ENCODE results near the gene PRPH.
A peak's percentile ranks its signal among the peaks of the same experiment; 100 is the strongest.
"Not testable (repeated sequence)": the region's sequence is repeated elsewhere in the genome, so short reads cannot be mapped to it uniquely, and the experiment has no call there.

The PRPH gene

DNA sequence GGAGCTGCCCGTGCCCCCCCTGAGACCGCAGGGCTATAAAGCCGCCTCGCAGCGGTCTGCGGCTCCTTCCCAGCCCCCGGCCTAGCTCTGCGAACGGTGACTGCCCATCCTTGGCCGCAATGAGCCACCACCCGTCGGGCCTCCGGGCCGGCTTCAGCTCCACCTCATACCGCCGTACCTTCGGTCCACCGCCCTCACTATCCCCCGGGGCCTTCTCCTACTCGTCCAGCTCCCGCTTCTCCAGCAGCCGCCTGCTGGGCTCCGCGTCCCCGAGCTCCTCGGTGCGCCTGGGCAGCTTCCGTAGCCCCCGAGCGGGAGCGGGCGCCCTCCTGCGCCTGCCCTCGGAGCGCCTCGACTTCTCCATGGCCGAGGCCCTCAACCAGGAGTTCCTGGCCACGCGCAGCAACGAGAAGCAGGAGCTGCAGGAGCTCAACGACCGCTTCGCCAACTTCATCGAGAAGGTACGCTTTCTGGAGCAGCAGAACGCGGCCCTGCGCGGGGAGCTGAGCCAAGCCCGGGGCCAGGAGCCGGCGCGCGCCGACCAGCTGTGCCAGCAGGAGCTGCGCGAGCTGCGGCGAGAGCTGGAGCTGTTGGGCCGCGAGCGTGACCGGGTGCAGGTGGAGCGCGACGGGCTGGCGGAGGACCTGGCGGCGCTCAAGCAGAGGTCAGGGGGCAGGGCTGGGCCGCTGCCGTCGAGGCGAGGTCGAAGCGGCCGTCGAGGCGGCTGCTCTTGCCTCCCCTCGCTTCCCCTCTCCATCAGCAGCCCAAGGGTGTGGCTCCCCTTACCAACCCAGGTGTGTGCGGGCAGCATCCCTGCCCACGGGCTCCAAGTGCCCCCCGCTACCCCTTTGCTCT, at the start of gene PRPH:
Gene PRPH, plus strand, starts transcription at position 66 of the 855 bp plus-strand sequence. Its CDS starts 54 bp downstream, at position 120.
- Histone ChIP-seq H3K27me3 (peaks cover 71% of the 10 kb centered on the region), H3K9me3 (no peaks in the 10 kb centered on the region), H3K27ac (no peak within 1 kb of the TSS), H3K4me2 (peak within 1 kb of the TSS; percentile 75), H3K36me3 (no peaks in the 10 kb centered on the region), H3K9ac (no peak within 1 kb of the TSS), H3K4me1 (peaks cover 34% of the 10 kb centered on the region), H3K4me3 (peak within 1 kb of the TSS; percentile 50), H4K20me1 (peaks cover 31% of the 10 kb centered on the region)
- TF ChIP-seq Cebpa-rat (IDR thresholded peaks at IDR 0.05) = no peak

- H4K20me1 ChIP-seq = no peaks in the 10 kb centered on the region
- H3K36me3 ChIP-seq = no peaks in the 10 kb centered on the region
- no peak for TF ChIP-seq Cebpa-rat (IDR thresholded peaks at IDR 0.05)
- H3K27me3 ChIP-seq = no peaks in the 10 kb centered on the region
- H3K4me1 ChIP-seq = no peaks in the 10 kb centered on the region
- no peak overlapping the region for H3K9ac ChIP-seq
- H3K27ac ChIP-seq = no peak overlapping the region
- H3K4me2 ChIP-seq = no peak overlapping the region
- H3K9me3 ChIP-seq = no peaks in the 10 kb centered on the region
- H3K4me3 ChIP-seq = no peak overlapping the region
Observed at GRCh38 chr12:49251357-49251756, 43.6 kb upstream of the PRPH start.

- no peaks in the 10 kb centered on the region for H3K9me3 ChIP-seq
- no peak overlapping the region for H3K9ac ChIP-seq
- no peak overlapping the region for H3K4me2 ChIP-seq
- H3K27ac ChIP-seq = no peak overlapping the region
- no peaks in the 10 kb centered on the region for H3K27me3 ChIP-seq
- no peak overlapping the region for H3K4me3 ChIP-seq
- H4K20me1 ChIP-seq = no peaks in the 10 kb centered on the region
- no peaks in the 10 kb centered on the region for H3K36me3 ChIP-seq
- H3K4me1 ChIP-seq = peaks cover 11% of the 10 kb centered on the region
- TF ChIP-seq Cebpa-rat (IDR thresholded peaks at IDR 0.05) = no peak
Observed at GRCh38 chr12:49253033-49253623, 41.8 kb upstream of the PRPH start.

DNA sequence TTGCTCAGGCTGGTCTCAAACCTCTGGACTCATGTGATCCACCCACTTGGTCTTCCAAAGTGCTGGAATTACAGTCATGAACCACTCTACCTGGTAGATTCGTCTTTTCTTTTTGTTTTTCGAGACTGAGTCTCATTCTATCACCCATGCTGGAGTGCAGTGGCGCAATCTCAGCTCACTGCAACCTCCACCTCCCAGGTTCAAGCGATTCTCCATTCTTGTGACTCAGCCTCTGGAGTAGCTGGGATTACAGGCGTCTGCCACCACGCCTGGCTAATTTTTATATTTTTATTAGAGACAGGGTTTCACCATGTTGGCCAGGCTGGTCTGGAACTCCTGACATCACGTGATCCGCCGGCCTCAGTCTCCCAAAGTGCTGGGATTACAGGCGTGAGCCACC, 39.5 kb upstream of the PRPH start:
- H3K4me2 ChIP-seq, H3K36me3 ChIP-seq, H3K9ac ChIP-seq, H3K27me3 ChIP-seq, H3K9me3 ChIP-seq, H4K20me1 ChIP-seq, H3K27ac ChIP-seq, H3K4me3 ChIP-seq: not testable (repeated sequence)
- H3K4me1 ChIP-seq = peaks cover 27% of the 10 kb centered on the region

DNA sequence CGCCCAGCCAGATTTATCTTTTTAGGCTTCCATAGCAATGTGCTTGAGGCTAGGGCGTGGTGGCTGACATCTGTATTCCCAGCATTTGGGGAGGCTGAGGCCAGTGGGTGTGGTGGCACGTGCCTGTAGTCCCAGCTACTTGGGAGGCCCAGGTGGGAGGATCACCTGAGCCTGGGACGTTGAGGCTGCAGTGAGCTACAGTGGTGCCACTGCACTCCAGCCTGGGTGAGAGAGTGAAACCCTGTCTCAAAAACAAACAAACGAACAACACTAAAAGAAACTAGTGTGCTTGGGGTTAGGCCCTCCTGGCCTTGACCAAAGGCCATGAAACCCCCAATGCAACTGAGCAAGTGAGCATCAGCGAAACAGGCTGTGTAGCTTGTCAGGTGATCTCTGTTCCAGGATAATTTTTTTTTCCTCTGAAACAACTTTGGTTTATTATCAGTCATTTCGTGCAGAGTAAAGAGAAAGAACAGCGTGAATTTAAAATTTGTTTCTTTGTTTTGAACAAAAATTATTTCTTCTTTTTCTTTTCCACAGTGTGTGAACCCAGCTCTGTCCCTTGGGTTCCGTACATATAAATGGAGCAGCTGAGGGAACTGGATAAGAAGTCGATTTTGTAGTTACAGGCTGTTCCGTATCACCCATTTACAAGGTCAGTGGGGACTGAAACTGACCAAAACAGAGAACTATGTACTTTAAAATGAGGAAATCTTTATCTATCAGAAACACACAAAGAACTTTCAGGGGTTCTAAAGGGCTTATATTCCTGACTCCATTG, 38.9 kb upstream of the PRPH start:
- no peaks in the 10 kb centered on the region for H3K9me3 ChIP-seq
- H3K4me2 ChIP-seq = no peak overlapping the region
- H3K27ac ChIP-seq = no peak overlapping the region
- no peak overlapping the region for H3K4me3 ChIP-seq
- peaks cover 33% of the 10 kb centered on the region for H3K4me1 ChIP-seq
- no peak overlapping the region for H3K9ac ChIP-seq
- TF ChIP-seq Cebpa-rat (IDR thresholded peaks at IDR 0.05) = no peak
- no peaks in the 10 kb centered on the region for H3K27me3 ChIP-seq
- H4K20me1 ChIP-seq = no peaks in the 10 kb centered on the region
- no peaks in the 10 kb centered on the region for H3K36me3 ChIP-seq

DNA sequence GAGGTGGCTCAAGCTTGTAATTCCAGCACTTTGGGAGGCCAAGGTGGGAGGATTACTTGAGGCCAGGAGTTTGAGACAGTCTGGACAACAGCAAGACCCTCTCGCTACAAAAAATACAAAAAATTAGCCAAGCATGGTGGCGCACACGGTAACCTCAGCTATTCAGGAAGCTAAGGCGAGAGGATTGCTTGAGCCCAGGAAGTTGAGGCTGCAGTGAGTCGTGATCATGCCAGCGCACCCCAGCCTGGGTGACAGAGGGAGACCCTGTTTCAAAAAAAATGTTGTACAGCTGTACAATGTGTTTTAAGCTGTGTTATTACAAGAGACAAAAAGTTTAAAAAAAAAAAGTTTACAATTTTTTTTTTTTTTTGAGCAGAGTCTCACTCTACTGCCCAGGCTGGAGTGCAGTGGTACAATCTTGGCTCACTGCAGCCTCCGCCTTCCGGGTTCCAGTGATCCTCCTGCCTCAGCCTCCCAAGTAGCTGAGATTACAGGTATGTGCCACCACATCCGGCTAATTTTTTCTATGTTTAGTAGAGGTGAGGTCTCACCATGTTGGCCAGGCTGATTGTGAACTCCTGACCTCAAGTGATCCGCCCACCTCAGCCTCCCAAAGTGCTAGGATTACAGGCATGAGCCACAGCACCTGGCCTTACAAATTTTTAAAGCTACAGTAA, 37.3 kb upstream of the PRPH start:
- H4K20me1 ChIP-seq, H3K4me3 ChIP-seq, H3K36me3 ChIP-seq, H3K27ac ChIP-seq, H3K9me3 ChIP-seq, H3K9ac ChIP-seq, H3K27me3 ChIP-seq: not testable (repeated sequence)
- peak overlapping the region; percentile 39 for H3K4me2 ChIP-seq
- peaks cover 49% of the 10 kb centered on the region for H3K4me1 ChIP-seq

- Histone ChIP-seq H3K9ac (no peak overlapping the region), H3K36me3 (no peaks in the 10 kb centered on the region), H3K27me3 (no peaks in the 10 kb centered on the region), H3K4me3 (no peak overlapping the region), H3K4me2 (no peak overlapping the region), H4K20me1 (no peaks in the 10 kb centered on the region), H3K27ac (no peak overlapping the region), H3K4me1 (peaks cover 64% of the 10 kb centered on the region), H3K9me3 (no peaks in the 10 kb centered on the region)
- TF ChIP-seq Cebpa-rat (IDR thresholded peaks at IDR 0.05) = no peak
Observed at GRCh38 chr12:49259452-49259851, 35.5 kb upstream of the PRPH start.

DNA sequence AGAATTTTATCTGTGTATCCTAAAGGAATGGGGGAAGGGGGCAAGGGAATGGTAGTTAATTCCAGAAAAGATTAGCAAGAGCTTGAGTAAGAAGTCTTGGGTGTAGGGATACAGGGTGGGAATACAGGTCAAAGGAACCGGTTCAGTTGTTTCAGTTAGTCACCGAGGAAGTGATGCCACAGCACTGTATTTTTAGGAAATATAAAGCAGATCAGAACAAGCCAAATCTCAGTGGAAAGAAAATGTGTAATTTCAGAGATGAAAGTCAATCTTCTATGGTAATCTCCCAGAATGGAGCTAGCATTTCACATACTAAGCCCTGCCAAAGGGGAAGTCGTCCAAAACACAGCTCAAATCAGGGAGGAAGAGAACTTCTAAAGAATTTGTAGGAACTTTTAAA, 34.8 kb upstream of the PRPH start:
- Histone ChIP-seq H3K4me3 (no peak overlapping the region), H3K27ac (no peak overlapping the region), H3K27me3 (no peaks in the 10 kb centered on the region), H3K9ac (peak overlapping the region; percentile 18; the same call in 1 of the 2 replicates), H3K36me3 (no peaks in the 10 kb centered on the region), H3K4me1 (peaks cover 64% of the 10 kb centered on the region), H3K4me2 (peak overlapping the region; percentile 51), H3K9me3 (no peaks in the 10 kb centered on the region), H4K20me1 (no peaks in the 10 kb centered on the region)
- no peak for TF ChIP-seq Cebpa-rat (IDR thresholded peaks at IDR 0.05)

GRCh38 chr12:49260571-49261363, 34.2 kb upstream of the PRPH start:
- Histone ChIP-seq H3K9me3 (no peaks in the 10 kb centered on the region), H3K36me3 (no peaks in the 10 kb centered on the region), H3K4me2 (peak overlapping the region; percentile 51), H3K27me3 (no peaks in the 10 kb centered on the region), H4K20me1 (no peaks in the 10 kb centered on the region), H3K27ac (peak overlapping the region; percentile 51; the same call in 1 of the 2 replicates), H3K9ac (0 out of 2 replicates have a peak overlapping the region, but pooled peaks have one; percentile 18), H3K4me3 (no peak overlapping the region), H3K4me1 (peaks cover 66% of the 10 kb centered on the region)
- no peak for TF ChIP-seq Cebpa-rat (IDR thresholded peaks at IDR 0.05)
